Measurements from ENCODE around the gene HES6.

Gene HES6

DNA sequence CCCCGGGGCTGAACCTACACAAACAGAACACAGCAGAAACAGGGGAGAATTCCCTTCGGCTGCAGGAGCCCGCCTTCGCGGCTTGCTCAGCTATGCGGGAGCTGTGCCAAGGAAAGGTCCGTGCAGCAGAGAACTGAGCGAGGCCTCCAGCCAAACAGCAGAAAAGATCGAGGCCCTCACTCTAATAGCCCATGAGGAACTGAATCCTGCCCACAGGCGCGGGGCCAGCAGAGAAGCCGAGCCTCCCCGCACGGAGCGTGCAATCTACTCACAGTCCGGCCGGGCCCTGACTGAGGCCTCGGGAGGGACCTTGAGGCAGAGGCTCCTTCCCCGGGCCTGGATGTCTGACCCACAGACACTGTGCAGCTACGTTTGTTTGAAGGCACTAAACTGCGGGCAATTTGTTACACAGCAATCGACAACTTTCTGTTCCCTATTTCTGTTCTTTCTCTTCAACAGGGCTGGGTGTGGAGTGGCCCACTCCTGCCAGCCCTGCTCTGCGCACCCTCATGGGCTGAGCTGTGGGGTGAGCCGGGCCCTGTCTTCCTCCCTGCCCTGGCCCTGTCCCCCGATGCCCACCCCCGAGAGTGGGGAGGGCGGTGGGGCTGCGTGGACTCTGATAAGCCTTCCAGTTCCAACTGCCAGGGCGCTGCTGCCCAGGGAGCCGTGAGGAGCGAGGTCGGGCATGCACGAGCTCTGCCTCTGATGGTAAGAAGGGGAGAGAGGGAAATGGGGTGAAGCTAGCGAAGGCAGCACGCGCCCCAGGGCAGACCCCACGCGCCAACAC is 13.7 kb downstream of the HES6 start:
- H3K4me3 ChIP-seq (ENCODE audit: low read length), result no peak overlapping the region
- no peaks in the 10 kb centered on the region for H3K79me2 ChIP-seq (ENCODE audit: low read length)
- no peaks in the 10 kb centered on the region for H4K20me1 ChIP-seq (ENCODE audit: insufficient read depth, low read length)
- no peaks in the 10 kb centered on the region for H3K36me3 ChIP-seq (replicated peaks; ENCODE audit: insufficient read depth, low read length)
- no peak overlapping the region for H3K9ac ChIP-seq (ENCODE audit: low read length)
- no peaks in the 10 kb centered on the region for H3K9me2 ChIP-seq (replicated peaks; ENCODE audit: insufficient read depth, low read length)
- H3F3A ChIP-seq (ENCODE audit: insufficient read depth, low read length), result no peaks in the 10 kb centered on the region
- H3K27ac ChIP-seq (ENCODE audit: low read length), result no peak overlapping the region
- TF ChIP-seq EZH2 (optimal IDR thresholded peaks at IDR 0.05; ENCODE audit: low read depth, low read length) (no peak), EZH2phosphoT487 (IDR thresholded peaks at IDR 0.05; ENCODE audit: low read length) (no peak)
- TF ChIP-seq, protein P1, sequence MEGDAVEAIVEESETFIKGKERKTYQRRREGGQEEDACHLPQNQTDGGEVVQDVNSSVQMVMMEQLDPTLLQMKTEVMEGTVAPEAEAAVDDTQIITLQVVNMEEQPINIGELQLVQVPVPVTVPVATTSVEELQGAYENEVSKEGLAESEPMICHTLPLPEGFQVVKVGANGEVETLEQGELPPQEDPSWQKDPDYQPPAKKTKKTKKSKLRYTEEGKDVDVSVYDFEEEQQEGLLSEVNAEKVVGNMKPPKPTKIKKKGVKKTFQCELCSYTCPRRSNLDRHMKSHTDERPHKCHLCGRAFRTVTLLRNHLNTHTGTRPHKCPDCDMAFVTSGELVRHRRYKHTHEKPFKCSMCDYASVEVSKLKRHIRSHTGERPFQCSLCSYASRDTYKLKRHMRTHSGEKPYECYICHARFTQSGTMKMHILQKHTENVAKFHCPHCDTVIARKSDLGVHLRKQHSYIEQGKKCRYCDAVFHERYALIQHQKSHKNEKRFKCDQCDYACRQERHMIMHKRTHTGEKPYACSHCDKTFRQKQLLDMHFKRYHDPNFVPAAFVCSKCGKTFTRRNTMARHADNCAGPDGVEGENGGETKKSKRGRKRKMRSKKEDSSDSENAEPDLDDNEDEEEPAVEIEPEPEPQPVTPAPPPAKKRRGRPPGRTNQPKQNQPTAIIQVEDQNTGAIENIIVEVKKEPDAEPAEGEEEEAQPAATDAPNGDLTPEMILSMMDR (IDR thresholded peaks at IDR 0.05; ENCODE audit: low read length), result no peak
- H3K27me3 ChIP-seq (replicated peaks; ENCODE audit: insufficient read depth, low read length), result peaks cover 5% of the 10 kb centered on the region; the same call in 1 of the 2 replicates
- H2AFZ ChIP-seq (ENCODE audit: low read length), result no peak overlapping the region
- H3K4me2 ChIP-seq (ENCODE audit: low read depth, low read length), result no peak overlapping the region
- H3K4me1 ChIP-seq (ENCODE audit: low read length), result no peaks in the 10 kb centered on the region
- DNase-seq, result no peak
- no peaks in the 10 kb centered on the region for H3K9me3 ChIP-seq (replicated peaks; ENCODE audit: insufficient read depth, low read length)

DNA sequence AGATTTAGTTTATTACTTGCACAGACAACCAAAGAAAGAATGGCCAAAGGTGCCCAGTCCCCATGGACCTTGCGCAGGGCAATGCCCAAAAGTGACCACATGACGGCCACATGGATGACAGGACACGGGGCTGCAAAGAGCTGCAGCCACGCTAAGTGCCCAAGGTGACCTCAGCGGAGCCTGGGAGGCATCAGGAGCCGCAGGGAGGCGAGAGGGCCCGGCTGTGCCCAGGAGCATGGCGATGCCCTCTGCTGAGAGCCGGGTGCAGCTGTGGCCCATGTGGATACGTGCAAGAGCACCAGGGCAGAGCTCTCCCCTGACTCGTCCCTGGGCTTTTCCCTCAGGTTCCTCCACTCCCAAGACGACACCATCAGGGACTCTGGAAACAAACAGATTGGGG is 14.7 kb downstream of the HES6 start:
- Histone ChIP-seq H3K79me2 (ENCODE audit: low read length) (no peaks in the 10 kb centered on the region), H3K4me2 (ENCODE audit: low read depth, low read length) (no peak overlapping the region), H4K20me1 (ENCODE audit: insufficient read depth, low read length) (no peaks in the 10 kb centered on the region), H3K4me3 (ENCODE audit: low read length) (no peak overlapping the region), H3K9ac (ENCODE audit: low read length) (no peak overlapping the region), H3K9me3 (replicated peaks; ENCODE audit: insufficient read depth, low read length) (no peaks in the 10 kb centered on the region), H3K27ac (ENCODE audit: low read length) (no peak overlapping the region), H3K9me2 (replicated peaks; ENCODE audit: insufficient read depth, low read length) (no peaks in the 10 kb centered on the region), H3K27me3 (replicated peaks; ENCODE audit: insufficient read depth, low read length) (no peaks in the 10 kb centered on the region), H3K36me3 (replicated peaks; ENCODE audit: insufficient read depth, low read length) (no peaks in the 10 kb centered on the region), H2AFZ (ENCODE audit: low read length) (no peak overlapping the region), H3F3A (ENCODE audit: insufficient read depth, low read length) (no peaks in the 10 kb centered on the region), H3K4me1 (ENCODE audit: low read length) (no peaks in the 10 kb centered on the region)
- DNase-seq, result no peak
- TF ChIP-seq, protein P1 (IDR thresholded peaks at IDR 0.05; ENCODE audit: low read length), result no peak
- no peak for TF ChIP-seq EZH2 (optimal IDR thresholded peaks at IDR 0.05; ENCODE audit: low read depth, low read length)
- TF ChIP-seq EZH2phosphoT487 (IDR thresholded peaks at IDR 0.05; ENCODE audit: low read length), result no peak

GRCh38 chr2:238224356-238225035 is 15.3 kb downstream of the HES6 start:
- Histone ChIP-seq H3K4me2 (ENCODE audit: low read depth, low read length) (no peak overlapping the region), H3K9ac (ENCODE audit: low read length) (no peak overlapping the region), H3K27ac (ENCODE audit: low read length) (no peak overlapping the region), H3K36me3 (replicated peaks; ENCODE audit: insufficient read depth, low read length) (no peaks in the 10 kb centered on the region), H3K9me3 (replicated peaks; ENCODE audit: insufficient read depth, low read length) (no peaks in the 10 kb centered on the region), H3K4me1 (ENCODE audit: low read length) (no peaks in the 10 kb centered on the region), H3K4me3 (ENCODE audit: low read length) (no peak overlapping the region), H3K27me3 (replicated peaks; ENCODE audit: insufficient read depth, low read length) (no peaks in the 10 kb centered on the region), H2AFZ (ENCODE audit: low read length) (no peak overlapping the region), H3K79me2 (ENCODE audit: low read length) (no peaks in the 10 kb centered on the region), H3K9me2 (replicated peaks; ENCODE audit: insufficient read depth, low read length) (no peaks in the 10 kb centered on the region), H4K20me1 (ENCODE audit: insufficient read depth, low read length) (no peaks in the 10 kb centered on the region), H3F3A (ENCODE audit: insufficient read depth, low read length) (no peaks in the 10 kb centered on the region)
- DNase-seq, result no peak
- TF ChIP-seq, protein P1 (IDR thresholded peaks at IDR 0.05; ENCODE audit: low read length), result no peak
- no peak for TF ChIP-seq EZH2phosphoT487 (IDR thresholded peaks at IDR 0.05; ENCODE audit: low read length)

Measured in MM.1S (cell line).